ENCODE measurements around the gene GNA14.

DNA sequence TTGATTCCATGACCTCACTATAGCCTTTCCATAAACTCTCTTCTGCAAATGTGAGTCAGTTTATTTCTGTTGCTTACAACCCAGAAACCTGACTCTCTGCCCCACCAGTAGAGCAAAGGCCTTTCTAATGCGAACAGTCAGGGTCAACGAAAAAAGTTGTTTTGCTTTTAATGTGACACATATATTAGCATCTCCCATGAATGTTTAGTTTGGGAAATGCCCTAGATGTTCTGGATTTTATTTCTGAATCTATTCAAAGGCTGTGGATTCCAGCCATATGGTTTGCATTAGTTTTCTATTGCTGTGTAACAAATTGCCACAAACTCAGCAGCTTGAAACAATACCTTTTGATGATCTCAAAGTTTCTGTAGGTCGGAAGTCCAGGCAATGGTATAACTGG lies 193.5 kb downstream of the GNA14 start:
- no peak for TF ChIP-seq GATA3 (IDR thresholded peaks at IDR 0.05; ENCODE audit: low read depth, low read length)
- TF ChIP-seq GATA2 (IDR thresholded peaks at IDR 0.05; ENCODE audit: low read depth, low read length): no peak

Data from SH-SY5Y (cell line).